GM21381 (cell line): ENCODE data around the gene PSMG1.
"Not testable (repeated sequence)": the region's sequence is repeated elsewhere in the genome, so short reads cannot be mapped to it uniquely, and the experiment has no call there.

Experiments
- ATAC-seq: cut with Tn5 transposase; IDR thresholded peaks from one replicate; pipeline ENCODE4 v1.9.1; 2021; ENCODE audit warnings: mild to moderate bottlenecking, moderate library complexity; ENCODE audit not compliant: unreplicated experiment

The PSMG1 gene, protein sequence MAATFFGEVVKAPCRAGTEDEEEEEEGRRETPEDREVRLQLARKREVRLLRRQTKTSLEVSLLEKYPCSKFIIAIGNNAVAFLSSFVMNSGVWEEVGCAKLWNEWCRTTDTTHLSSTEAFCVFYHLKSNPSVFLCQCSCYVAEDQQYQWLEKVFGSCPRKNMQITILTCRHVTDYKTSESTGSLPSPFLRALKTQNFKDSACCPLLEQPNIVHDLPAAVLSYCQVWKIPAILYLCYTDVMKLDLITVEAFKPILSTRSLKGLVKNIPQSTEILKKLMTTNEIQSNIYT

GRCh38 chr21:39183272-39184049 lies at the start of gene PSMG1:
Gene PSMG1 (minus strand): TSS chr21:39183451. CDS start chr21:39183385, 66 bp downstream.
- ATAC-seq, result peak; percentile 88

GRCh38 chr21:39232861-39233291 lies 49.6 kb upstream of the PSMG1 start:
- ATAC-seq, result no peak

GRCh38 chr21:39224930-39225329 lies 41.7 kb upstream of the PSMG1 start:
- ATAC-seq, result no peak

DNA sequence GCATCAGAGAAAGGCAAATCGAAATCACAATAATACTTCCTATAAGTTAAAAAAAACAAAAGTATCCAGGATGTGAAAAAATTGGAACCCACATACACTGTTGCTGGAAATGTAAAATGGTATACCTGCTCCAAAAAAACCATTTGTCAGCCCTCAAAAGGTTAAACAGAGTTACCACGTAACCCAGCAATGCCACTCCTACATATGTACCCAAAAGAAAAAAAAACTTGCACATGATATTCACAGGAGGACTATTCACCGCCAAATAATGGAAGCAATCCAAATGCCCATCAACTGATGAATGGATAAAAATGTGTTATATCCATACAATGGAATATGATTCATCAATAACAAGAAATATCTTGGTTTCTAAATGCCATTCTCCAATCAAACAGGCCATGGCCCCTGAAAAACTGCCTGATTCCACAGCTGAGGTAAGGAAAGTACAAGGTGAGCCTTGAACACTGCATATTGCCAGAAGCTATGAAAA lies 38.8 kb upstream of the PSMG1 start:
- no peak for ATAC-seq

DNA sequence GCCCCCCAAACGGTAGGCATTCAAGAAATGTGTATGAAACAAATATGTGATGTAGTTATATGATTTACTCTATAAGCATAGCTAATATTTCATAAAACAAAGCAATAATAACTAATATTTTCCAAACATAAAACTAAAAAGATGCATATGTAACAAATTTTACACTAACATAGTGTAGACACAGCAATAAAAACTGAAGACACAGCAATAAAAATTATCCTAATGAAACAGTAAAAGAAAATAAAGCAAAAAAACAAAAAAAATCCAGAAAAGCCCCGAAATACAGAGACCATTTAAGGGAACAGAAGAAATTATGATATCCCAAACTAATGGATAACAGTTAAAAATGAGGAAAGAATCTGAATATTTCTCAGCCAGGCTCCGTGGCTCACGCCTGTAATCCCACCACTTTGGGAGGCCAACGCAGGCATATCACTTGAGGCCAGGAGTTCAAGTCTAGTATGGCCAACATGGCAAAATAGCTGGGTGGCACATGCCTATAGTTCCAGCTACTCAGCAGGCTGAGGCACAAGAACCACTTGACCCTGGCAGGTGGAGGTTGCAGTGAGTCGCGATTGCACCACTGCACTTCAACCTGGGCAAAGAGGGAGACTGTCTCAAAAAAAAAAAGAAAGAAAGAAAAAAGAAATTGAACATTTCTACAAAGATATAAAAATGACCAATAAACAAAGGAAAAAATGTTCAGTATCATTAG lies 38.2 kb upstream of the PSMG1 start:
- no peak for ATAC-seq

DNA sequence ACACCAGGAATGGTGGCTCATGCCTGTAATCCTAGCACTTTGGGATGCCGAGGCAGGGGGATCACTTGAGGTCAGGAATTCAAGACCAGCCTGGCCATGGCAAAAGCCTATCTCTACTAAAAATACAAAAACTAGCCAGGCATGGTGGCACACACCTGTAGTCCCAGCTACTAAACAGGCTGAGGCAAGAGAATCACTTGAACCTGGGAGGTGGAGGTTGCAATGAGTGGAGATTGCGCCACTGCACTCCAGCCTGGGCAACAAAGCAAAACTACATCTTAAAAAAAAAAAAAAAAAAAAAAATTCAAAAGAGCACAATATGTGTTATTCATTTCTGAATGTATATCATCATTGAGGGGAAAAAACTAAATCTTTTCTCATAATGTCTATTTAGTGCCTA lies 37.6 kb upstream of the PSMG1 start:
- not testable (repeated sequence) for ATAC-seq

- no peak for ATAC-seq
Observed at GRCh38 chr21:39220150-39220549, 36.9 kb upstream of the PSMG1 start.

DNA sequence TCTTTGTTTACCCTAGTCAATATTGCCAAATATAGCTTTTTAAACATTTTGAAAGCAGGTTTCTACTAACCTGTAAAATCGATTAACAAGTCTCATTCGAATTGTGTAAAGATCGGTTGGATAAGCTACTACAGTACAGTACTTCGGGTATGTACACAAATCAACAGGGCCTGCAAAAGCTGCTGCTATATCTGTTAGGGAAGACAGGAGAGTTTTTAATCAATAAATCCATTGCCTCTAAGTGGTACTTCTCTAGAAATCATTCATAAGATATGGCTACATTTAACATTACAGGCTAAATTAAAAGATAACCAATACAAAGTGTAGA lies 34.8 kb upstream of the PSMG1 start:
- no peak for ATAC-seq

DNA sequence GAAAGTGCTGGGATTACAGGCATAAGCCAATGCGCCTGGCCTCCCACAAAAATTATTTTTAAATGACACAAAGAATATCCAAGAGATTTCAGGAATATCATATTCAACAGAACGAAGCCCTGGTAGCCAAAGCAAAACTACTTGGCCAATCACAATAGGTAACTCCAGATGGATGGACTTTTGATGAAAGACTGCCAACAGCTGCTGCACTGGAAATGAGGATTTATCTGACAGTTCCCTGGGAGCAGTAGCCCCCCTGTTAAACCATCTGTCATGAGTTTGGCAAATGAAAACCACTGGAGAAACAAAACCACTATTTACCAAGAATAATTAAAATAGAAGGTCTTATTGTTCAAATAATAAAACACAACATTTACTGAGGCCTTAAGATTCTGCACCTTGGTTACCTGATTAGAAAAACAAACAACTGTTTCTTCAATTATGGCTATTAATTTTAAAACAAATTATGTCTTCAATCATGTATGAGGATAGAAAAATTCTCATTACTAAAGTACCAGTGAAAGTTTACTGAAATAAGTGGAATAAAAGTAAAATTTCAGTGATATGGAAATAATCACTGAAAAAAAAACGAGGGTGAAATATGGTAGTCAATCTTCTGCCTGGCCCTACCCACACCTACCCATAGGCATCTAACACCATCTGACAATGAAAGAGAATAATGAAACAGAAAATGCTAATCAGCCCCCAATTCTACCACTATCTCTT lies 34.3 kb upstream of the PSMG1 start:
- no peak for ATAC-seq

DNA sequence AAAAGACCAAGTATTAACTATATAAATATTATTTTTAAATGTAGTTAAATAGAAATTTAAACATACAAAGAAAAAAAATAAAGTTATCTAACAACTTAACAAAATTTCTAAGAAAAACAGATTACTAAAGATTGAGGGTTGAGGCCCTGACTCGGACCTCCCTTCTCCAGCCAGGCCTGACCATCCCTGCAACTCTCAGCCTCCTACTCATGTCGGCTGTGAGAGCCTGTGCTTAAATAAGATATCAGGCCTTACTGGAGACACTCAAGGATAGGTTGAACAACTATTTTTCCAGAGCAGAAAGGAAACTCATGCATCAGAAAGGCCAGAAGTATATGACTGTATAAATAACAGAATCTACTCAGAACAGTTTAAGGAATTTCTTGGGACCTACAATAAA lies 33.0 kb upstream of the PSMG1 start:
- ATAC-seq, result no peak

- no peak for ATAC-seq
Observed at GRCh38 chr21:39215078-39215477, 31.8 kb upstream of the PSMG1 start.

- ATAC-seq, result no peak
Observed at GRCh38 chr21:39209334-39209688, 26.1 kb upstream of the PSMG1 start.

DNA sequence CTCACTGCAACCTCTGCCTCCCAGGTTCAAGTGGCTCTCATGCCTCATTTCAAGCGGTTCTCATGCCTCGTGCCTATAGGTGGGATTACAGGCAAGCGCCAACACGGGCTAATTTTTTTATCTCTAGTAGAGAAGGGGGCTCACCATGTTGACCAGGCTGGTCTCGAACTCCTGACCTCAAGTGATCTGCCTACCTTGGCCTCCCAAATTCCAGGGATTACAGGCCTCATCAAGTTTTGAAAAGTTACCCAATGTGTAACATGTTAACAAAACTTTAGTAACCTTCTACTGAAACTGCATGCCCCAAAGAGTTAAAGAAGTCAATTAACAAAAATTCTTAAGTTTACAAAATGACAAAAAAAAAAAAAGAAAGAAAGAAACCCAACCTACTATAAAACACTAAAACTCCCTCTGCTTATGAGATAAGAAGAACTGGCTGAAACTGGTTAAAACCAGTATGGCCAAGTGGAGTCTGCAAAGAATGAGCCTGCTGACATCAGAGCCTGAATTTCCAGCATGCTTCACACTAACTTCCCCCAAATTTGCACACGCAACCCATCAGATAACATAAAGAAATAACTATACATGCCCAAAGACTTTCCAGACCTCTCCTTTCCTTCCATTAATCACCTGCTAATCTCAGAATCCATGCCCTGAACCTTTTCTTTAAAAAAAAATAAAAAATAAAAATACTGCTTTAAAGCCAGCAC lies 25.5 kb upstream of the PSMG1 start:
- ATAC-seq, result no peak

- ATAC-seq, result no peak
Observed at GRCh38 chr21:39204134-39204533, 20.9 kb upstream of the PSMG1 start.

DNA sequence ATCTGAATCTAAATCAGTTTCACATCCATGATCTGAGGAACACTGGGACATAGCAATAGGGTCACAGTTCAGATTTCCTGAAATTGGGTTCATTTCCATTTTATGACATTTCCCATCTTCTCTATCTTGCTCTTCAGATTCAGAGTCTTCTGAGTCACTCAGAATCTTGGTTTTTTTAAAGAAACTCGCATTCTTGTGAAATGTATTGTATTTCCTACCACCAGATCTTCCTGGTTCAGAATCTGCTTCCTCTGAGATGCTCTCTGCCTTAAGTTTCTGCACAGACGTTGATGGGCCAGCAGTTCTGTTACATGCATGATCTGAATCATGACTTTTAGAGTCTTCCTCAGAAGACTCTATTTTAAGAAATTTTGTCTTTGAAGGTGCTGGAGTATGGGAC lies 15.5 kb upstream of the PSMG1 start:
- no peak for ATAC-seq

GRCh38 chr21:39197448-39198233 lies 14.4 kb upstream of the PSMG1 start:
- no peak for ATAC-seq

- ATAC-seq, result no peak
Observed at GRCh38 chr21:39196838-39197237, 13.6 kb upstream of the PSMG1 start.

- ATAC-seq, result no peak
Observed at GRCh38 chr21:39196310-39196709, 13.1 kb upstream of the PSMG1 start.

GRCh38 chr21:39193380-39193779 lies 10.1 kb upstream of the PSMG1 start:
- no peak for ATAC-seq
